GM13977 (cell line): ENCODE data around the gene SIL1.
A peak's percentile ranks its signal among the peaks of the same experiment; 100 is the strongest.

Experiments
- DNase-seq: peaks from one replicate; pipeline ENCODE4 v3.0.0; 2012; ENCODE audit warnings: low spot score
- CTCF ChIP-seq: IDR thresholded peaks from 2 replicates; pipeline ENCODE4 v1.5.1; 2012; ENCODE audit warnings: mild to moderate bottlenecking, control low read depth; ENCODE audit not compliant: insufficient read depth; ENCODE audit errors: extremely low read depth, missing control alignments
- in situ Hi-C: fragments of 300-500 bp; cut with MboI; formaldehyde crosslinking; loops from one replicate; pipeline ENCODE4 v1.12.0; 2022; ENCODE audit warnings: low sequenced_read_pairs, low pct_unique_long_range_greater_than_20kb, mixed read lengths, inconsistent platforms; ENCODE audit not compliant: unreplicated experiment

Gene SIL1

GRCh38 chr5:139104577-139105276 lies 93.4 kb downstream of the SIL1 start:
- DNase-seq = no peak
- no peak for TF ChIP-seq CTCF
- in situ Hi-C loops = no loop called here

GRCh38 chr5:139103762-139104161 lies 94.4 kb downstream of the SIL1 start:
- TF ChIP-seq CTCF = no peak
- DNase-seq = no peak
- in situ Hi-C loops = no loop called here

GRCh38 chr5:139100825-139101224 lies 97.3 kb downstream of the SIL1 start:
- no peak for DNase-seq
- in situ Hi-C loops = no loop called here
- no peak for TF ChIP-seq CTCF

GRCh38 chr5:139094154-139095131 lies 103.7 kb downstream of the SIL1 start:
- in situ Hi-C loops = no loop called here
- TF ChIP-seq CTCF = no peak

GRCh38 chr5:139092741-139093343 lies 105.3 kb downstream of the SIL1 start:
- in situ Hi-C loops = no loop called here
- TF ChIP-seq CTCF = no peak
- DNase-seq = no peak

More at GRCh38 chr5:139094154-139095131, 103.7 kb downstream of the SIL1 start:
- DNase-seq = peak; percentile 44

- DNase-seq = no peak
- in situ Hi-C loops = no loop called here
- peak; percentile 42 for TF ChIP-seq CTCF
These were observed 106.6 kb downstream of the SIL1 start for GRCh38 chr5:139091439-139092156.
